HepG2 (cell line): Measurements from ENCODE around the gene EWSR1. TPM values are rescaled to one million over a fixed set of nuclear protein-coding genes. Genes with fewer than 3 reads are reported as not detected.

ENCODE experiments used
- ATAC-seq: fragments of 200-7000 bp; cut with Tn5 transposase; 3 replicates; pipeline ENCODE4 v1.9.1; 2020; ENCODE audit warnings: mild to moderate bottlenecking, moderate library complexity
- BruUV-seq: library from RNA; stranded (reverse); fragments of 400-500 nt; replicated peaks from 2 replicates; lab custom pipeline; 2021; lab: Mats Ljungman, UMichigan
- CTCF ChIA-PET: fragments of 300-600 bp; formaldehyde crosslinking; extraction: SDS; loops from one replicate; lab custom pipeline; 2021; ENCODE audit warnings: low total read pairs, inconsistent platforms, low intra/inter-chr PET ratio; lab: Yijun Ruan, JAX
- POLR2A ChIA-PET: fragments of 350-600 bp; sonication (Branson Sonifier 250); formaldehyde crosslinking; loops from one replicate; lab custom pipeline; 2020; ENCODE audit warnings: antibody characterized with exemption, inconsistent platforms; lab: Yijun Ruan, JAX
- DNase-seq: peaks from one replicate; pipeline ENCODE4 v3.0.0-alpha.2; 2015; ENCODE audit warnings: low spot score
- FAIRE-seq: peaks from 3 replicates; lab custom pipeline; 2011; peaks lifted over from hg19 to GRCh38; lab: Jason Lieb, UNC
- H2AFZ ChIP-seq: one replicate; pipeline ENCODE4 v1.6.1; 2011; ENCODE audit warnings: low read length, inconsistent platforms
- H3K27ac ChIP-seq: fragments of 300-600 bp; 3 replicates; pipeline ENCODE4 v1.8.0; 2011; ENCODE audit warnings: mixed run types, mild to moderate bottlenecking, mixed read lengths, low read length, inconsistent platforms; ENCODE audit not compliant: insufficient read depth; ENCODE audit errors: extremely low read length
- H3K27me3 ChIP-seq, 2 experiments: fragments of 200-600 bp in 1 of 2; 2 replicates in 1 of 2; 3 replicates in 1 of 2; pipeline versions ENCODE4 v1.6.0 to v1.8.0; 2011; ENCODE audit warnings: low read length in 2 of 2, mild to moderate bottlenecking in 2 of 2, moderate library complexity in 2 of 2, inconsistent platforms in 1 of 2; ENCODE audit not compliant: insufficient read depth in 2 of 2, control insufficient read depth in 1 of 2
- H3K36me3 ChIP-seq, 2 experiments: fragments of 200-600 bp in 1 of 2; replicated peaks in 1 of 2; 2 replicates in 1 of 2; 3 replicates in 1 of 2; pipeline versions ENCODE4 v1.5.1 to v1.8.0; 2011; ENCODE audit warnings: low read length in 2 of 2, inconsistent platforms in 1 of 2; ENCODE audit not compliant: insufficient read depth in 2 of 2, control insufficient read depth in 1 of 2
- H3K4me1 ChIP-seq: 2 replicates; pipeline ENCODE4 v1.5.1; 2012; ENCODE audit warnings: low read length, inconsistent platforms; ENCODE audit not compliant: insufficient read depth
- H3K4me2 ChIP-seq: 2 replicates; pipeline ENCODE4 v1.6.0; 2011; ENCODE audit warnings: low read depth, low read length, inconsistent platforms
- H3K4me3 ChIP-seq, 3 experiments: fragments of 200-600 bp in 1 of 3; sonication (generic), shearing (Covaris generic) in 1 of 3; replicated peaks in 1 of 3; 2 replicates each; pipeline ENCODE4 v1.5.1; 2011 to 2016; ENCODE audit warnings: low read length in 3 of 3, inconsistent platforms in 2 of 3, low read depth in 2 of 3, mild to moderate bottlenecking in 2 of 3, control low read depth in 1 of 3, mixed read lengths in 1 of 3; ENCODE audit not compliant: insufficient read depth in 1 of 3
- H3K79me2 ChIP-seq: one replicate; pipeline ENCODE4 v1.6.1; 2011; ENCODE audit warnings: low read length, inconsistent platforms; ENCODE audit not compliant: insufficient read depth
- H3K9ac ChIP-seq: 2 replicates; pipeline ENCODE4 v1.6.0; 2011; ENCODE audit warnings: mild to moderate bottlenecking, low read depth, low read length, inconsistent platforms; ENCODE audit not compliant: insufficient read depth
- H3K9me3 ChIP-seq: 2 replicates; pipeline ENCODE4 v1.5.1; 2012; ENCODE audit warnings: mild to moderate bottlenecking, low read length
- H4K20me1 ChIP-seq: 2 replicates; pipeline ENCODE4 v1.6.0; 2011; ENCODE audit warnings: inconsistent platforms, mild to moderate bottlenecking, low read length, moderate library complexity; ENCODE audit not compliant: insufficient read depth
- MEIS2 ChIP-seq: sonication (generic); formaldehyde crosslinking; IDR thresholded peaks from 2 replicates; pipeline ENCODE4 v1.9.0; 2021; ENCODE audit warnings: mild to moderate bottlenecking, missing genetic modification reagents
- PHF21A ChIP-seq: sonication (generic); formaldehyde crosslinking; IDR thresholded peaks from 2 replicates; pipeline ENCODE4 v1.5.0; 2020; ENCODE audit warnings: mild to moderate bottlenecking, missing genetic modification reagents
- ZNF256 ChIP-seq: sonication (generic); formaldehyde crosslinking; conservative IDR thresholded peaks from 2 replicates; pipeline ENCODE4 v1.4.0; 2020; ENCODE audit warnings: missing genetic modification reagents
- ZNF652 ChIP-seq: IDR thresholded peaks from 2 replicates; pipeline ENCODE4 v1.6.1; 2016; ENCODE audit warnings: low read depth, borderline replicate concordance
- in situ Hi-C: cut with HindIII; loops from 2 replicates; pipeline ENCODE4 v1.10.0; 2017; ENCODE audit warnings: low pct_unique_long_range_greater_than_20kb; ENCODE audit not compliant: extremely low pct_ligation_motif_present
- intact Hi-C: fragments of 100-400 bp; cut with micrococcal nuclease; formaldehyde crosslinking; loops from one replicate; pipeline ENCODE4 v1.10.0; 2022; ENCODE audit not compliant: unreplicated experiment
- polyA plus RNA-seq, 8 experiments: library from polyadenylated mRNA; depleted of rRNA in 3 of 8; stranded (reverse) in 7 of 8; unstranded in 1 of 8; fragments of >200 nt; fragmentation: Illumina TruSeq in 4 of 8; extraction: Trizol in 4 of 8; gene quantifications; 2 replicates each; pipeline versions ENCODE4 v1.2.1 to v1.2.3, GENCODE V29; 2011 to 2016; ENCODE audit warnings: low read depth in 4 of 8, missing spikeins in 1 of 8, mixed read lengths in 1 of 8; ENCODE audit not compliant: insufficient read depth in 1 of 8
- total RNA-seq, 5 experiments: library from RNA; depleted of rRNA; stranded (reverse); fragments of >200 nt; fragmentation: Illumina TruSeq; extraction: Trizol; gene quantifications; 2 replicates each; pipeline ENCODE4 v1.2.3, GENCODE V29; 2016; ENCODE audit warnings: low read depth in 1 of 5
- TF ChIP-seq, protein P1 (sequence below): fragments of 450-650 bp; IDR thresholded peaks from 2 replicates; pipeline ENCODE4 v1.6.1; 2017; ENCODE audit warnings: mild to moderate bottlenecking

EWSR1 gene
- total and polyA plus RNA-seq, 2 of the 13 experiments (the other 11 are each of a cell fraction or from before 2014, with no cell fraction given), result 211 to 326 TPM

DNA sequence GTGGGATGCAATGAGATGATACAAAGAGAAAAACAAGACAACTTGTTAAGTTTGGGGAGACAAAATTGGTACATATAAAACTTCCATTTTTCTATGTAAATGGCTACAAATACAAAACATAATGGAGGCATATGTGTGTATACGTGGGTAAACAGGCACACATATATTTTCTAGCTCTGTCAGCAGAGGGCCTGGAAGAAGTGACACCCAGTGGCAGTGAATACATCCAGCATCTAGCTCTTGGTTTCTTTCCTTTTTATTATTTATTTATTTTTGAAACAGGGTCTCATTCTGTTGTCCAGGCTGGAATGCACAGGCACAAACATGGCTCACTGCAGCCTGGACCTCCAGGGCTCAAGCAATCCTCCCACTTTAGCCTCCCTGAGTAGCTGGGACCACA, 52.5 kb downstream of the EWSR1 start (continued):
- TF ChIP-seq, protein P1, sequence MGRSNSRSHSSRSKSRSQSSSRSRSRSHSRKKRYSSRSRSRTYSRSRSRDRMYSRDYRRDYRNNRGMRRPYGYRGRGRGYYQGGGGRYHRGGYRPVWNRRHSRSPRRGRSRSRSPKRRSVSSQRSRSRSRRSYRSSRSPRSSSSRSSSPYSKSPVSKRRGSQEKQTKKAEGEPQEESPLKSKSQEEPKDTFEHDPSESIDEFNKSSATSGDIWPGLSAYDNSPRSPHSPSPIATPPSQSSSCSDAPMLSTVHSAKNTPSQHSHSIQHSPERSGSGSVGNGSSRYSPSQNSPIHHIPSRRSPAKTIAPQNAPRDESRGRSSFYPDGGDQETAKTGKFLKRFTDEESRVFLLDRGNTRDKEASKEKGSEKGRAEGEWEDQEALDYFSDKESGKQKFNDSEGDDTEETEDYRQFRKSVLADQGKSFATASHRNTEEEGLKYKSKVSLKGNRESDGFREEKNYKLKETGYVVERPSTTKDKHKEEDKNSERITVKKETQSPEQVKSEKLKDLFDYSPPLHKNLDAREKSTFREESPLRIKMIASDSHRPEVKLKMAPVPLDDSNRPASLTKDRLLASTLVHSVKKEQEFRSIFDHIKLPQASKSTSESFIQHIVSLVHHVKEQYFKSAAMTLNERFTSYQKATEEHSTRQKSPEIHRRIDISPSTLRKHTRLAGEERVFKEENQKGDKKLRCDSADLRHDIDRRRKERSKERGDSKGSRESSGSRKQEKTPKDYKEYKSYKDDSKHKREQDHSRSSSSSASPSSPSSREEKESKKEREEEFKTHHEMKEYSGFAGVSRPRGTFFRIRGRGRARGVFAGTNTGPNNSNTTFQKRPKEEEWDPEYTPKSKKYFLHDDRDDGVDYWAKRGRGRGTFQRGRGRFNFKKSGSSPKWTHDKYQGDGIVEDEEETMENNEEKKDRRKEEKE, result no peak
- TF ChIP-seq PHF21A (CRISPR knock-in tag), result no peak
- no peak for TF ChIP-seq MEIS2

DNA sequence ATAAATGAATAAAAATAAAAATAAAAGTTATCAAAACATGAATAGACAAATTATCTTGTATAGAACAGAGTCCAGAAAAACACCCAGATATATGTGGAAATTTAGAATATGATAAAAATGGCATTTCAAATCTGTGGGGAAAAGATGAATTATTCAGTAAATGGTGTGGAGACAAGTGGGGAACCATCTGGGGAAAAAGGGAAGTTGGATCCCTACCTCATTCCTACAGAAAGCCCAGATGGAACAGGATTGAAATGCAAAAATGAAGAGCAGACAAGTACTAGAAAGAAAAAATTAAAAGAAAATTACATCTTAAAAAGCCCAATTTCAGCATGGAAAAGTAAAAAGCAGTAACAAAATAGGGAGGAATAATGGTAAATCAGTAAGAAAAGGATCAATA, 55.6 kb downstream of the EWSR1 start:
- no peak overlapping the region for H3K27ac ChIP-seq
- FAIRE-seq, result no peak
- TF ChIP-seq ZNF256, result no peak
- no peak for TF ChIP-seq ZNF652 (CRISPR knock-in tag)
- no peak overlapping the region for H3K9ac ChIP-seq
- H3K79me2 ChIP-seq, result no peaks in the 10 kb centered on the region
- no peak overlapping the region for H3K4me3 ChIP-seq
- no peaks in the 10 kb centered on the region; a peak in 2 of 5 replicates for H3K27me3 ChIP-seq
- no TSS peak for BruUV-seq
- no peaks in the 10 kb centered on the region for H3K4me1 ChIP-seq
- H3K9me3 ChIP-seq, result no peaks in the 10 kb centered on the region
- POLR2A ChIA-PET, result no interaction called here
- H3K36me3 ChIP-seq, result peaks cover 0 to 2% of the 10 kb centered on the region in 2 experiments; a peak in 3 of 5 replicates
- H4K20me1 ChIP-seq, result no peaks in the 10 kb centered on the region
- intact Hi-C loops, result no loop called here
- CTCF ChIA-PET, result no interaction called here
- H3K4me2 ChIP-seq, result no peak overlapping the region
- in situ Hi-C loops, result no loop called here
- no peak for DNase-seq
- no peak for ATAC-seq
- no peak overlapping the region for H2AFZ ChIP-seq
